HG03520 (cell line): ENCODE results near the gene LCORL.
"Not testable (repeated sequence)": the region's sequence is repeated elsewhere in the genome, so short reads cannot be mapped to it uniquely, and the experiment has no call there.

Source experiments
- ATAC-seq: cut with Tn5 transposase; IDR thresholded peaks from one replicate; pipeline ENCODE4 v1.9.1; 2021; ENCODE audit warnings: mild to moderate bottlenecking, moderate library complexity; ENCODE audit not compliant: unreplicated experiment

The LCORL gene

GRCh38 chr4:18020145-18020670 lies 1.3 kb downstream of the LCORL start:
- no peak for ATAC-seq

GRCh38 chr4:18014269-18014668 lies 7.3 kb downstream of the LCORL start:
- ATAC-seq = no peak

- no peak for ATAC-seq
Observed at GRCh38 chr4:18012807-18013462, 8.6 kb downstream of the LCORL start.

GRCh38 chr4:18012134-18012806 lies 9.3 kb downstream of the LCORL start:
- no peak for ATAC-seq

- ATAC-seq = no peak
Observed at GRCh38 chr4:18007625-18008024, 13.9 kb downstream of the LCORL start.

GRCh38 chr4:18006432-18006831 lies 15.1 kb downstream of the LCORL start:
- not testable (repeated sequence) for ATAC-seq

- ATAC-seq = no peak
Observed at GRCh38 chr4:17997129-17997528, 24.4 kb downstream of the LCORL start.

GRCh38 chr4:17995165-17995564 lies 26.4 kb downstream of the LCORL start:
- no peak for ATAC-seq

GRCh38 chr4:17985832-17986231 lies 35.7 kb downstream of the LCORL start:
- ATAC-seq = no peak

- ATAC-seq = no peak
Observed at GRCh38 chr4:17981063-17981462, 40.5 kb downstream of the LCORL start.

GRCh38 chr4:17968721-17969120 lies 52.8 kb downstream of the LCORL start:
- ATAC-seq = no peak

- ATAC-seq = no peak
Observed at GRCh38 chr4:17967078-17967477, 54.5 kb downstream of the LCORL start.

GRCh38 chr4:17966312-17966711 lies 55.2 kb downstream of the LCORL start:
- no peak for ATAC-seq

- ATAC-seq = no peak
Observed at GRCh38 chr4:17964576-17964975, 57.0 kb downstream of the LCORL start.

GRCh38 chr4:17962171-17962570 lies 59.4 kb downstream of the LCORL start:
- no peak for ATAC-seq

GRCh38 chr4:17961249-17961648 lies 60.3 kb downstream of the LCORL start:
- no peak for ATAC-seq

- ATAC-seq = no peak
Observed at GRCh38 chr4:17958181-17958580, 63.4 kb downstream of the LCORL start.

GRCh38 chr4:17957688-17958087 lies 63.9 kb downstream of the LCORL start:
- no peak for ATAC-seq

- no peak for ATAC-seq
Observed at GRCh38 chr4:17956245-17956644, 65.3 kb downstream of the LCORL start.

GRCh38 chr4:17945303-17945702 lies 76.3 kb downstream of the LCORL start:
- no peak for ATAC-seq

- ATAC-seq = no peak
Observed at GRCh38 chr4:17941731-17942130, 79.8 kb downstream of the LCORL start.

- no peak for ATAC-seq
Observed at GRCh38 chr4:17939054-17939453, 82.5 kb downstream of the LCORL start.
